ENCODE results near the gene SLC4A1.

The SLC4A1 gene

GRCh38 chr17:44307387-44308186 lies 39.7 kb upstream of the SLC4A1 start:
- ATAC-seq = peak; percentile 39
- peaks cover 66% of the 10 kb centered on the region for H3K27me3 Mint-ChIP-seq
- DNase-seq = no peak
- no peaks in the 10 kb centered on the region for H3K9me3 Mint-ChIP-seq
- peaks cover 29% of the 10 kb centered on the region for H3K4me1 Mint-ChIP-seq
- H3K4me3 Mint-ChIP-seq = peak overlapping the region; percentile 68 to 77
- no peak overlapping the region for H3K27ac Mint-ChIP-seq

DNA sequence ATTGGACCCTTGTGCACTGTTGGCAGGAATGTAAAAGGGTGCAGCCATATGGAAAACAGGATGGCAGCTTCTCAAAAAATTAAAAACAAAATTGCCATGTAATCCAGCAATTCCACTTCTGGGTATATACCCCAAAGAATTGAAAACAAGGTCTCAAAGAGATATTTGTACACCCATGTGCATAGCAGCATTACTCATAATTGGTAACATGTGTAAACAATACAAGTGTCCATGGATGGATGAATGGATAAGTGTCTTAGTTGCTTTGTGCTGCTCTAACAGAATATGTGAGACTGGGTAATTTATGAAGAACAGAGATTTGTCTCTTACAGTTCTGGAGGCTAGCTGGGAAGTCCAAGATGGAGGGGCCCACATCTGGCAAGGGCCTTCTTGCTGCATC lies 36.7 kb upstream of the SLC4A1 start:
- Mint-ChIP-seq H3K27ac (peak overlapping the region in 1 of 2 donors; percentile 42), H3K4me3 (no peak overlapping the region), H3K9me3 (no peaks in the 10 kb centered on the region), H3K27me3 (peaks cover 48% of the 10 kb centered on the region), H3K4me1 (peaks cover 24% of the 10 kb centered on the region)
- ATAC-seq = no peak
- no peak for DNase-seq

GRCh38 chr17:44297975-44298374 lies 30.0 kb upstream of the SLC4A1 start:
- Mint-ChIP-seq H3K4me3 (no peak overlapping the region), H3K27me3 (no peaks in the 10 kb centered on the region), H3K9me3 (no peaks in the 10 kb centered on the region), H3K4me1 (peaks cover 7% of the 10 kb centered on the region), H3K27ac (no peak overlapping the region)
- no peak for ATAC-seq
- DNase-seq = no peak

GRCh38 chr17:44293509-44294226 lies 25.7 kb upstream of the SLC4A1 start:
- H3K27ac Mint-ChIP-seq = no peak overlapping the region
- H3K9me3 Mint-ChIP-seq = no peaks in the 10 kb centered on the region
- DNase-seq = no peak
- peak; percentile 78 for ATAC-seq
- H3K4me1 Mint-ChIP-seq = peaks cover 7% of the 10 kb centered on the region
- H3K4me3 Mint-ChIP-seq = no peak overlapping the region
- H3K27me3 Mint-ChIP-seq = no peaks in the 10 kb centered on the region

DNA sequence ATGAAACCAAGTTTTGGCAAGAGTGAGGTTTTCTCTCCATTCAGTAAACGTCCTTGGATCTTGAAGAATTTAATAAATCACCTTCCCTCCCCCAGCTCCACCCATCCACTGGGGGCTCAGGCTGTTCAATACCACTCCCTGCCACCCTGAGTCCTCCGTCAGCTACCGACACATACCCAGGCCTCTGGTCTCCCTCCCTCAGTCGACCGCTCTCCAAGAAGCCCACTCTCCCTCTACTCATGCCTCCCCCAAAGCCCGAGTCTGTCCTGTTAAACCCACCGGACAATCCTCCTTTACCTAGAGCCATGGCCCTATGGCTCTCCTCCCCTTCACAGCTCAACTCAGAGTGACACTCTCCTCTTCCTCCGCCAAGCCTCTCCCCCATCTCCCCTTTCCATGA lies 19.7 kb upstream of the SLC4A1 start:
- Mint-ChIP-seq H3K4me1 (no peaks in the 10 kb centered on the region), H3K27me3 (peaks cover 9% of the 10 kb centered on the region), H3K9me3 (no peaks in the 10 kb centered on the region), H3K4me3 (no peak overlapping the region), H3K27ac (no peak overlapping the region)
- DNase-seq (no peak), ATAC-seq (no peak)

DNA sequence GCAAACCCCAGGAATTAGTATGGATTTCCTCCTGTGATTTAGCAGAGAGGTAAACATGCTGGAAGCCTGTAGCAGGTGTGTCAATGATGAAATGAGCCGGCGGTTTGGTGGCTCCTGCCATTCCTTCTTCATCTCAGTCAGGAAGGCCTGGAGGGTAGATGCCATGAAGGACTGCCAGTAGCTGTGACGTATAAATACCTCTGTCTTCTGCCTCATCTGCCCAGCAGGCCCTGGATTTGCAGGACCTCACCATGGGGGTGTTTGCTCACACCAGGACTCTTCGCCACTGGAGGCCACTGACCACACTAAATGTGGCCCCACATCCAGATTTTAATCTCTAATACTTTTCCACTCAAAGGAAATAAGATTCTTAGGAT lies 16.1 kb upstream of the SLC4A1 start:
- Mint-ChIP-seq H3K4me3 (no peak overlapping the region), H3K27ac (no peak overlapping the region), H3K27me3 (peaks cover 20% of the 10 kb centered on the region), H3K9me3 (no peaks in the 10 kb centered on the region), H3K4me1 (peaks cover 15% of the 10 kb centered on the region)
- ATAC-seq (no peak), DNase-seq (no peak)

GRCh38 chr17:44283344-44284023 lies 15.5 kb upstream of the SLC4A1 start:
- Mint-ChIP-seq H3K4me1 (peaks cover 15% of the 10 kb centered on the region), H3K4me3 (no peak overlapping the region), H3K9me3 (no peaks in the 10 kb centered on the region)

GRCh38 chr17:44282264-44282663 lies 14.3 kb upstream of the SLC4A1 start:
- Mint-ChIP-seq H3K27ac (no peak overlapping the region), H3K4me1 (peaks cover 15% of the 10 kb centered on the region), H3K9me3 (no peaks in the 10 kb centered on the region), H3K4me3 (no peak overlapping the region), H3K27me3 (peaks cover 11% of the 10 kb centered on the region)
- ATAC-seq (no peak), DNase-seq (no peak)

More at GRCh38 chr17:44283344-44284023, 15.5 kb upstream of the SLC4A1 start:
- no peak for ATAC-seq
- DNase-seq = no peak
- peaks cover 20% of the 10 kb centered on the region for H3K27me3 Mint-ChIP-seq
- H3K27ac Mint-ChIP-seq = no peak overlapping the region

DNA sequence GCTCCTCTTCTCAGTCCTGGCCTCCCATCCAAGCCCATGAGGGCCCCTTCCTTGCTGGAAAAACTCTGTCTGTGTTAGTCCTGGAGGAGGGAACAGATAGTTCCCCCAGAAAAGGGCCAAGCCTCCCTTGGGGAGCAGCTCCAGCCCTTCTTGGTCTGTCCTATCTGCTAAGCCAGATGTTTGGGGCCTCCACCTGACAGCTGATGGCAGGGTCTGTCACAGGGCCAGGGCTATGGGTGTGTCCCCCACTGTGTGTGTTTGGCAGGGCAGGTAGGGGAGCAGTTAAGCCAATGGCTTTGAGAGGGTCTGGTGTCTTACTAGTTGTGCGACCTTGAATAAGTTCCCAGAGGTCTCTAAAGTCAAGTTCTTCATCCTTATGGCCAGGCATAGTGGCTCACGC lies 13.6 kb upstream of the SLC4A1 start:
- Mint-ChIP-seq H3K27ac (no peak overlapping the region), H3K9me3 (no peaks in the 10 kb centered on the region), H3K27me3 (peaks cover 11% of the 10 kb centered on the region), H3K4me3 (no peak overlapping the region), H3K4me1 (peaks cover 15% of the 10 kb centered on the region)
- DNase-seq (no peak), ATAC-seq (no peak)

DNA sequence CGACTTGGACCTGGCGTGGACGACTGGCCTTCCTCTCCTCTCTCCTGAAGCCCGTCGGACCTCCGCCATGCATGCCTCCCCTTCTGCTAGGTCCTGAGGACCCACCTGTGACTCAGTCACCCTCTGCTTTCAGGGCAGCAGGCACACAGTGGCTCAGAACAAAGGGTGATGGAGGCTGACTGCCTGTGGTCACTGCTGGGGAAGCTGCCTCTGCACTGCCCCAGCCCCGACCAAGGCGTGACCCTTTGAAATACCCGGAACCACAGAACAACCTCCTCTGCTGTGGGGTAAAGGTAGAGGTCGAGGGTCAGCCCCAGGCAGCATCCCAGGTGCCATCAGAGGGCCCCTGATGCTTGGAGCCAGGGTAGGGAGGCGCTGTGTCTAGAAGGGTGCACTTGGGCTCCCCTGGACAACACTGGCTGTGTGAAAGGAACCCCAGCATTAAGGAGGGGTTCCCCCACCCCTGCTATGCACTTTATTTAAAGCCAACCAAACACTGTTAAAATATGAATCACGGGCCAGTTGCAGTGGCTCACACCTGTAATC lies 12.5 kb upstream of the SLC4A1 start:
- Mint-ChIP-seq H3K27ac (no peak overlapping the region), H3K9me3 (no peaks in the 10 kb centered on the region), H3K27me3 (peaks cover 11% of the 10 kb centered on the region), H3K4me3 (peak overlapping the region in 1 of 2 donors; percentile 38), H3K4me1 (peaks cover 15% of the 10 kb centered on the region)
- ATAC-seq = no peak
- DNase-seq = no peak

DNA sequence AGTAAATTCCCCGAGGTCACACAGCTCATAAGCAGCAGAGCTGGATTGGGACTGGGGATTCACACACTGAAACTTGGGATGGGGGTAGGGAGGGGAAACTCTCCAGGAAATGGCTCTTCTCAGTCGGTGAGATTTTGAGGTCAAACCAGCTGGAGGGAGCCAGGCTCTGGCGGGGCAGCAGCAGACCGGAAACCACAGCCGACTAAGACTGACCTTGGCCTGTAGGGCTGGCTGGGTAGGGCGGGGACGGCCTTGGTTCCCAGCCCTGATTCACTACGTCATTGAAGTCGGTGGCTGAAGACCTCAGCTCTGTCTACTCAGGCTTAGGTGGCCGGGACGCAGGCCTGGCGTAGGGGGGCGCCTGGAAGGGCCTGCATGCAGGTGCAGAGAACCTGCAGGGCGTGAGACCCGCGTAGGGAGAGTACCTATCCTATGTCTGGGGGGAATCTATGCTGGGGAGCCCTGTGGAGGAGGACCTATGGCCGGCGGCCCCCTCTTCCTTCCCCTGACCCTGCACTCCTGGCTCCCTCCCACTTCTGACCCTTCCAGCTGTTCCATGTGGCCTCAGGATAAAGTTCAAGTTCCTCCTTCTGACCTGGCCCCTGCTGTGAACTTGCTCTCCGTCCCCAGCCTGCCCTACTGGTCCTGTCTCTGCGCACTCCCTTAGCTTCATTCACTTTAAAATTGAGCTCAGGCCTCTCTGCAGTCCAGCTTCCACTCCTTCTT lies 11.9 kb upstream of the SLC4A1 start:
- Mint-ChIP-seq H3K27me3 (peaks cover 11% of the 10 kb centered on the region), H3K4me1 (peaks cover 15% of the 10 kb centered on the region), H3K4me3 (no peak overlapping the region), H3K9me3 (no peaks in the 10 kb centered on the region), H3K27ac (peak overlapping the region in 1 of 2 donors; percentile 21)
- ATAC-seq (peak; percentile 79), DNase-seq (peak in 1 of 2 donors; percentile 16)

- Mint-ChIP-seq H3K27ac (no peak overlapping the region), H3K9me3 (no peaks in the 10 kb centered on the region), H3K4me1 (peaks cover 15% of the 10 kb centered on the region), H3K4me3 (no peak overlapping the region), H3K27me3 (peaks cover 11% of the 10 kb centered on the region)
- DNase-seq (no peak), ATAC-seq (no peak)
Measured at GRCh38 chr17:44279346-44279665, 11.4 kb upstream of the SLC4A1 start.

DNA sequence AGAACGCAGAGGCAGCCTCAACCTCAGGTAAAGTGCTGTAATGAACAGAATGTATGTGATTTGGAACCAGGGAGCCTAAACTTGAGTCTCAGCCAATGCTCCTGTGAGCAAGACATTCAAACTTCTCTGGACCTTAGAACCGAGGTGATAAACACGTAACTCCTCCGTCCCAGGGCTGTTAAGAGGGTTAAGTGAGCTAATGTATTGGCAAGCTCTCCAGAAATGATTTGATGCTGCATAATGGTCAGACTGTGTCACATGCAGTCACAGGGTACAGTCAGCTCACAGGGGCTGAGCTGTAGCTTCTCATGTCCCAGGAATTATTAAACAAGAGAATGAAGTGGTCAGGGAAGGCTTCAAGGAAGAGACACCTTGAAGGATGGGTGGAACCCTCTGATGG lies 10.0 kb upstream of the SLC4A1 start:
- peaks cover 15% of the 10 kb centered on the region for H3K4me1 Mint-ChIP-seq
- no peak overlapping the region for H3K27ac Mint-ChIP-seq
- H3K27me3 Mint-ChIP-seq = peaks cover 11% of the 10 kb centered on the region
- no peak for ATAC-seq
- no peaks in the 10 kb centered on the region for H3K9me3 Mint-ChIP-seq
- DNase-seq = no peak
- no peak overlapping the region for H3K4me3 Mint-ChIP-seq

- Mint-ChIP-seq H3K4me3 (no peak overlapping the region), H3K27me3 (peaks cover 13% of the 10 kb centered on the region)
Measured at GRCh38 chr17:44273607-44274006, 5.7 kb upstream of the SLC4A1 start.

GRCh38 chr17:44272954-44273353 lies 5.0 kb upstream of the SLC4A1 start:
- peaks cover 13% of the 10 kb centered on the region for H3K27me3 Mint-ChIP-seq
- ATAC-seq (no peak), DNase-seq (no peak)
- no peak overlapping the region for H3K4me3 Mint-ChIP-seq
- no peak overlapping the region for H3K27ac Mint-ChIP-seq
- no peaks in the 10 kb centered on the region for H3K4me1 Mint-ChIP-seq
- no peaks in the 10 kb centered on the region for H3K9me3 Mint-ChIP-seq

More at GRCh38 chr17:44273607-44274006, 5.7 kb upstream of the SLC4A1 start:
- DNase-seq (no peak), ATAC-seq (no peak)
- Mint-ChIP-seq H3K27ac (no peak overlapping the region), H3K4me1 (no peaks in the 10 kb centered on the region), H3K9me3 (no peaks in the 10 kb centered on the region)
